MM.1S (cell line): ENCODE results near the gene MS4A12.

Source experiments
- CTCF ChIP-seq: fragments of 300-600 bp; sonication (generic); IDR thresholded peaks from 2 replicates; pipeline ENCODE4 v1.5.1; 2016; ENCODE audit warnings: antibody characterized with exemption, low read length, mixed read lengths
- EZH2 ChIP-seq: fragments of 300-600 bp; sonication (generic); optimal IDR thresholded peaks from 2 replicates; pipeline ENCODE3; 2017; ENCODE audit warnings: low read depth, mild to moderate bottlenecking, antibody characterized with exemption, low read length, mixed read lengths
- EZH2phosphoT487 ChIP-seq: fragments of 300-600 bp; sonication (generic); IDR thresholded peaks from 2 replicates; pipeline ENCODE4 v1.6.1; 2018; ENCODE audit warnings: antibody characterized with exemption, low read length

GRCh38 chr11:60447070-60447469, 45.5 kb upstream of the MS4A12 start:
- no peak for TF ChIP-seq CTCF
- no peak for TF ChIP-seq EZH2
- no peak for TF ChIP-seq EZH2phosphoT487
